Measurements from ENCODE around the gene HACD4. TPM values are rescaled to one million over a fixed set of nuclear protein-coding genes. Genes with fewer than 3 reads are reported as not detected.

The HACD4 gene
- total and polyA plus RNA-seq, 9 of the 15 experiments (the other 6 are each of a cell fraction or from before 2014, with no cell fraction given): 0.02 TPM; not detected in 8

DNA sequence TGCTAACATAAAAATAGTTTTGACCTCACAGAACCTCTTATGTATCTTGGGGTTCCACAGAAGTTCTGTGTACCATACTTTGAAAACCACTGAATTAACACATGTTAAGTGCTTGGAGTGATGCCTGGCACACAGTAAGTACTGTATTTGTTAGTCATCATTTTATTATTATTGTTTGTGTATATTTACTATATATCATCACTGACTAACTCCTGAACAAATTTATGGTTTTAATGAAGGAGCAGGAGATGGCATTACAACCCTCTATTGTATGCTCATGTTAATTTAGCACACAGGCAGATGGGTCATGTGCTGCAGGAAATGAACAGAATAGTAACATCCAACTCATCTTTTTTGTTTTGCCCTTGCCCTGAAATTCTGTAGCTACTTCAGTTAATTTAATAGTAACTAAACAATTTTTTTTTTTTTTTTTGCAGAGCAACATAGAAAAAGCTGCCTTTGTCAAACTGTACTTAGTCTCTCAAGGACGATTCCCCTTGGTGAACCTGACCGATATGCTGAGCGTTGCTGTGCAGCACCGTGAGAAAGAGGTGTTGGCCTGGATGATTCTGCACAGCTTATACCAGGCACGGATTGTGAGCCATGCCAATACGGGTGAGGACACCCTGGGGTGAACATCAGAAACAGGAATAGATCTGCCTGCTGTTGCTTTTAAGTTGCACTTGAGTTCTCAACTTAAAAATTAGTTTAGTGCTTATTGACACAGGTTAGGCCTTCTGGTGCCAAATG, 45.4 kb downstream of the HACD4 start:
- TF ChIP-seq TARDBP (IDR thresholded peaks at IDR 0.05): no peak
- no peak for TF ChIP-seq GABPB1 (CRISPR knock-in tag; IDR thresholded peaks at IDR 0.05)
- TF ChIP-seq, protein P1, sequence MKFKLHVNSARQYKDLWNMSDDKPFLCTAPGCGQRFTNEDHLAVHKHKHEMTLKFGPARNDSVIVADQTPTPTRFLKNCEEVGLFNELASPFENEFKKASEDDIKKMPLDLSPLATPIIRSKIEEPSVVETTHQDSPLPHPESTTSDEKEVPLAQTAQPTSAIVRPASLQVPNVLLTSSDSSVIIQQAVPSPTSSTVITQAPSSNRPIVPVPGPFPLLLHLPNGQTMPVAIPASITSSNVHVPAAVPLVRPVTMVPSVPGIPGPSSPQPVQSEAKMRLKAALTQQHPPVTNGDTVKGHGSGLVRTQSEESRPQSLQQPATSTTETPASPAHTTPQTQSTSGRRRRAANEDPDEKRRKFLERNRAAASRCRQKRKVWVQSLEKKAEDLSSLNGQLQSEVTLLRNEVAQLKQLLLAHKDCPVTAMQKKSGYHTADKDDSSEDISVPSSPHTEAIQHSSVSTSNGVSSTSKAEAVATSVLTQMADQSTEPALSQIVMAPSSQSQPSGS (CRISPR knock-in tag; IDR thresholded peaks at IDR 0.05): no peak
- TF ChIP-seq SRSF7 (optimal IDR thresholded peaks at IDR 0.05; ENCODE audit: low read depth, low read length): no peak
- TF ChIP-seq L3MBTL2 (IDR thresholded peaks at IDR 0.05): no peak
- no peak for TF ChIP-seq TAF15 (IDR thresholded peaks at IDR 0.05; ENCODE audit: low read depth, low read length)
- TF ChIP-seq BDP1 (IDR thresholded peaks at IDR 0.05; ENCODE audit: insufficient read depth, insufficient read length): no peak
- no peak for TF ChIP-seq COPS2 (conservative IDR thresholded peaks at IDR 0.05)
- TF ChIP-seq, protein P2, sequence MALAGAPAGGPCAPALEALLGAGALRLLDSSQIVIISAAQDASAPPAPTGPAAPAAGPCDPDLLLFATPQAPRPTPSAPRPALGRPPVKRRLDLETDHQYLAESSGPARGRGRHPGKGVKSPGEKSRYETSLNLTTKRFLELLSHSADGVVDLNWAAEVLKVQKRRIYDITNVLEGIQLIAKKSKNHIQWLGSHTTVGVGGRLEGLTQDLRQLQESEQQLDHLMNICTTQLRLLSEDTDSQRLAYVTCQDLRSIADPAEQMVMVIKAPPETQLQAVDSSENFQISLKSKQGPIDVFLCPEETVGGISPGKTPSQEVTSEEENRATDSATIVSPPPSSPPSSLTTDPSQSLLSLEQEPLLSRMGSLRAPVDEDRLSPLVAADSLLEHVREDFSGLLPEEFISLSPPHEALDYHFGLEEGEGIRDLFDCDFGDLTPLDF (CRISPR knock-in tag; IDR thresholded peaks at IDR 0.05): no peak
- TF ChIP-seq, protein P3, sequence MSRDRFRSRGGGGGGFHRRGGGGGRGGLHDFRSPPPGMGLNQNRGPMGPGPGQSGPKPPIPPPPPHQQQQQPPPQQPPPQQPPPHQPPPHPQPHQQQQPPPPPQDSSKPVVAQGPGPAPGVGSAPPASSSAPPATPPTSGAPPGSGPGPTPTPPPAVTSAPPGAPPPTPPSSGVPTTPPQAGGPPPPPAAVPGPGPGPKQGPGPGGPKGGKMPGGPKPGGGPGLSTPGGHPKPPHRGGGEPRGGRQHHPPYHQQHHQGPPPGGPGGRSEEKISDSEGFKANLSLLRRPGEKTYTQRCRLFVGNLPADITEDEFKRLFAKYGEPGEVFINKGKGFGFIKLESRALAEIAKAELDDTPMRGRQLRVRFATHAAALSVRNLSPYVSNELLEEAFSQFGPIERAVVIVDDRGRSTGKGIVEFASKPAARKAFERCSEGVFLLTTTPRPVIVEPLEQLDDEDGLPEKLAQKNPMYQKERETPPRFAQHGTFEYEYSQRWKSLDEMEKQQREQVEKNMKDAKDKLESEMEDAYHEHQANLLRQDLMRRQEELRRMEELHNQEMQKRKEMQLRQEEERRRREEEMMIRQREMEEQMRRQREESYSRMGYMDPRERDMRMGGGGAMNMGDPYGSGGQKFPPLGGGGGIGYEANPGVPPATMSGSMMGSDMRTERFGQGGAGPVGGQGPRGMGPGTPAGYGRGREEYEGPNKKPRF (IDR thresholded peaks at IDR 0.05; ENCODE audit: low read depth, low read length): no peak
- TF ChIP-seq, protein P4, sequence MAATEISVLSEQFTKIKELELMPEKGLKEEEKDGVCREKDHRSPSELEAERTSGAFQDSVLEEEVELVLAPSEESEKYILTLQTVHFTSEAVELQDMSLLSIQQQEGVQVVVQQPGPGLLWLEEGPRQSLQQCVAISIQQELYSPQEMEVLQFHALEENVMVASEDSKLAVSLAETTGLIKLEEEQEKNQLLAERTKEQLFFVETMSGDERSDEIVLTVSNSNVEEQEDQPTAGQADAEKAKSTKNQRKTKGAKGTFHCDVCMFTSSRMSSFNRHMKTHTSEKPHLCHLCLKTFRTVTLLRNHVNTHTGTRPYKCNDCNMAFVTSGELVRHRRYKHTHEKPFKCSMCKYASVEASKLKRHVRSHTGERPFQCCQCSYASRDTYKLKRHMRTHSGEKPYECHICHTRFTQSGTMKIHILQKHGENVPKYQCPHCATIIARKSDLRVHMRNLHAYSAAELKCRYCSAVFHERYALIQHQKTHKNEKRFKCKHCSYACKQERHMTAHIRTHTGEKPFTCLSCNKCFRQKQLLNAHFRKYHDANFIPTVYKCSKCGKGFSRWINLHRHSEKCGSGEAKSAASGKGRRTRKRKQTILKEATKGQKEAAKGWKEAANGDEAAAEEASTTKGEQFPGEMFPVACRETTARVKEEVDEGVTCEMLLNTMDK (IDR thresholded peaks at IDR 0.05; ENCODE audit: borderline replicate concordance, insufficient read depth, low read depth, low read length, poor library complexity, severe bottlenecking): no peak
- no TSS peak for BruUV-seq (replicated peaks)
- POLR2A ChIA-PET: no interaction called here
- CTCF ChIA-PET (ENCODE audit: low intra/inter-chr PET ratio): no interaction called here
- intact Hi-C loops (cut with micrococcal nuclease) (no loop called here), in situ Hi-C loops (cut with MboI) (no loop called here)
- Histone ChIP-seq H3K27me3 (ENCODE audit: control insufficient read depth in 2 of 2, insufficient read depth in 2 of 2, low read length in 2 of 2) (no peaks in the 10 kb centered on the region), H3K9me1 (ENCODE audit: control insufficient read depth, insufficient read depth, low read length) (no peaks in the 10 kb centered on the region), H3K4me2 (ENCODE audit: insufficient read depth, low read length) (no peak overlapping the region), H3K36me3 (ENCODE audit: control insufficient read depth, insufficient read depth, low read length) (no peaks in the 10 kb centered on the region), H2AFZ (ENCODE audit: low read depth, low read length) (no peak overlapping the region), H3K9me3 (replicated peaks; ENCODE audit: control insufficient read depth, insufficient read depth, low read depth, low read length) (no peaks in the 10 kb centered on the region), H3K79me2 (ENCODE audit: control insufficient read depth, insufficient read depth, low read length) (no peaks in the 10 kb centered on the region), H3K27ac (ENCODE audit: extremely low read depth, low read depth, low read length) (no peak overlapping the region), H3K4me3 (no peak overlapping the region), H3K4me1 (replicated peaks in 1 of 2; ENCODE audit: control insufficient read depth in 2 of 2, insufficient read depth in 2 of 2, low read length in 2 of 2) (no peaks in the 10 kb centered on the region), H4K20me1 (replicated peaks; ENCODE audit: control insufficient read depth, insufficient read depth, low read length) (no peaks in the 10 kb centered on the region), H3K9ac (ENCODE audit: insufficient read depth in 1 of 2, low read depth in 2 of 2, low read length in 2 of 2) (no peak overlapping the region)
- no peak for ATAC-seq
- DNase-seq (ENCODE audit: extremely low read depth in 1 of 4, low spot score in 3 of 4): no peak
- no CpG with 5 or more reads among the region's 6 CpGs for WGBS (ENCODE audit: insufficient coverage, low coverage, missing lambda C conversion rate)
- no peak for FAIRE-seq
